Activated CD4-positive, alpha-beta T cell treated with anti-CD3 and anti-CD28 coated beads for 24 hours (primary cell): ENCODE results near the gene TMEM63C.

ENCODE experiments used
- DNase-seq, 2 donors: peaks; one replicate each; pipeline ENCODE4 v3.0.0-alpha.2; 2020; ENCODE audit warnings: low read depth in 2 of 2

TMEM63C gene

GRCh38 chr14:77181603-77182437 is at the start of gene TMEM63C:
TSS of gene TMEM63C (plus strand) at chr14:77181798. CDS start at chr14:77218814, 37,016 bp downstream.
- peak; percentile 35 to 49 for DNase-seq

DNA sequence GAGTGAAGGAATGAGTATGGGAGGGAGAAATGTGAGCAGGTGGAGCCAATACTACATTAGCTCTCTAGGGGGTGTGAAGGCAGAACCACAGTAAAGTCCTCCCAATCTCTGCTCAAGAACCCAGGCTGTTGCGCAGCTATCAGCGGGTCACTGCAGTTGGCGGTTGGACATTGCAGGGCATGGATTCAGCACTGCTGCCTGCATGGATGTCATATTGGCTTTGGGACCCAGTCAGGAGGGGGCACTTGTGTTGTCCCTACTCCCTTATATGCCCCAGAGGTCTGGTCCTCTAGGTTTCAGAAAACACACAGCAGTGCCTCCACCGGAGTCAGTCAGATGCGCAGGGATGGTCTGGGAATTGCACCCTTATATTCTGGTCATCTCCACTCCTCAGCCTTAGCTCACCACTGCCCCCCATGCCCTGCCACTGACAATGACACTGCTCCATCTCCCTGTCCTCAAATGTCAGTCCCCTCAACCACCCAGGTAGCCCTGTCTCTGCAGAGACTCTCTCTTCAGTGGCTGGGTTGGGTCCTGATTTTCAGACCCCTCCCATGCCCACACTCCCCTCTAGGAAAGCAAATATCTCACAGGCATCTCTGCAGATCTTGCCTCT is 49.6 kb upstream of the TMEM63C start:
- DNase-seq, result no peak

DNA sequence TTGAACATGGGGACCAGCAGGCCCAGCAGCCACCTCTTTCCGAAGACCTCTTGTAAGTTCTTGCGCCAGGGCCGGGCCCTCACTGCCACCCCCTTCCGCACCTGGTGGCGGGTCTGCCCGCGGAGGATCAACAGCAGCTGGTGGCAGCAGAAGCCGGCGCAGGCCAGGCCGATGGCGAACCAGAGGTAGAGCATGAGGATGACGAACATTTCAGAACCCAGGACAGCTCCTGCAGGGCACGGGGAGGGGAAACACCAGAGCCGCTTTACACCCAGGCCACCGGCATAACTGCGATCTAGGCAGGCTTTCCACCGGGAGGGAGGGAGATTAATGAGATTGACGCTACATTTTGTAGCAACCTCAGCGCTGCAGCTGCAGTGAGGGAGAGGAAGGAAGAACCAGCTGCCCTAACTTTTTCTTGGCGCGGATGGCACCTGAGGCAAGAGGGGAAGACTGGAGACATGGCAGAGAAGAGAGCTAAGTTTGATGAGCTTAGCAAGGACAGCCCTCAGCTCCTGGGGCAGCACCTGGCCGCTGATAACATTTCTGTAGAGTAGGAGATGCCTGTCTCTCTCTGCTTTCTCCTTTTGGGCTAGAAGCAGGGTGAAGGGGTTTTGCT is 47.8 kb upstream of the TMEM63C start:
- peak; percentile 33 to 38 for DNase-seq

DNA sequence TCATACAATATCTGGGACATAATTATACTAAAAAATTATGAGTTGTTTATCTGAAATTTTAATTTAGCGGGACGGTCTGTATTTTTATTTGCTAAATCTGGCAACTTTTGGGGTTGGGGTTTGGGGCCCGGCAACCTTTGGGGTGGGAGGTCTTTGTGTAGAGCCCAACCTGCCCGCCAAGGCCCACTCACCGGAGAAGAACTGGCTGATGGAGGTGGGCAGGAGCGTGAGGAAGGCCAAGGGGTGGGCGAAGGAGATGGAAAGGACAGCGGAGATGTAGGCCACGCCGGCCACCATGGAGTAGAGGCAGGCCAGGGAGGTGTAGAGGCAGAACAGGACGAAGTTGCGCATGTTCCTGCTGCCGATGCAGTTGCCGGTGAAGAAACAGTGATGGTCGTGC is 42.6 kb upstream of the TMEM63C start:
- no peak for DNase-seq

GRCh38 chr14:77139540-77140358 is 41.8 kb upstream of the TMEM63C start:
- peak; percentile 41 to 48 for DNase-seq

DNA sequence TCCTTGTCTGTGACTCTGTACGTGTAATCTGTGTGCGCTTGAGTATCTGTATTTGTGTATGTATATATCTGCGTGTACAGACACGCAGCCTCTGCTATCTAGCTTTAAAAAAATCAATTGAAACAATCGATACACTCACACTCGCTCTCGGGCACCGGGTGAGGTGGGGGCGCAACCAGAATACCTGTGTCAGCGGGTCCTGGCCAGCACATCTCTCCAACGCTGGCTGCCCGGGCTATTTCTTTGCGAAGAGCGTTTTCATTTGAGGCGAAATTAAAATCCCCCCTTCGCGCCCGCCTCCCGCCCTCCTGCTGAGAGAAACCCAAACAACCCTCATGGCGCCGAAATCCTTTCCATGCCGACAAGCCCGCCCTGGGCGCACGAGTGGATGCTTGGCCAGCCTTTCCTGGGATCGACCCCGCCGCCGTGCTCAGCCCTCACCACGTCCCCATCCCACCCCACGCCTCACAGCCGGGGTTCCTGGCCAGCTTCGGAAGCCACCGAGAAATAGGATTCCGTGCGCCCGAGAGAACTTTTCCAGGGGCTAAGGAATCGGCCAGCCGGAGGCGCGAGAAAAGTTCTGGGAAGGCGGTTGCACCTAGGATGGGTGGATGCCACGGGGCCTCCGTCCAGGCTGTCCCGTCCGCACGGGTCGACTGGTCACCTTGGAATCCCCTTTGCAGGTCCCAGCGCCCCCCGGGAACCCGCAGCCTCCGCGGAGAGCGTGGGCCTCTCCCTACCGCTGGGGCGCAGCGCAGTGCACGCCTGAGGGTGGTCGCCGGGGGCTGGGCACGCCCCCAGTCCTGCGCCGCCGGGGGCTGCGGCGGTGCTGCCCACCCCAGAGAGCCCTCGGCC is 41.0 kb upstream of the TMEM63C start:
- no peak for DNase-seq

DNA sequence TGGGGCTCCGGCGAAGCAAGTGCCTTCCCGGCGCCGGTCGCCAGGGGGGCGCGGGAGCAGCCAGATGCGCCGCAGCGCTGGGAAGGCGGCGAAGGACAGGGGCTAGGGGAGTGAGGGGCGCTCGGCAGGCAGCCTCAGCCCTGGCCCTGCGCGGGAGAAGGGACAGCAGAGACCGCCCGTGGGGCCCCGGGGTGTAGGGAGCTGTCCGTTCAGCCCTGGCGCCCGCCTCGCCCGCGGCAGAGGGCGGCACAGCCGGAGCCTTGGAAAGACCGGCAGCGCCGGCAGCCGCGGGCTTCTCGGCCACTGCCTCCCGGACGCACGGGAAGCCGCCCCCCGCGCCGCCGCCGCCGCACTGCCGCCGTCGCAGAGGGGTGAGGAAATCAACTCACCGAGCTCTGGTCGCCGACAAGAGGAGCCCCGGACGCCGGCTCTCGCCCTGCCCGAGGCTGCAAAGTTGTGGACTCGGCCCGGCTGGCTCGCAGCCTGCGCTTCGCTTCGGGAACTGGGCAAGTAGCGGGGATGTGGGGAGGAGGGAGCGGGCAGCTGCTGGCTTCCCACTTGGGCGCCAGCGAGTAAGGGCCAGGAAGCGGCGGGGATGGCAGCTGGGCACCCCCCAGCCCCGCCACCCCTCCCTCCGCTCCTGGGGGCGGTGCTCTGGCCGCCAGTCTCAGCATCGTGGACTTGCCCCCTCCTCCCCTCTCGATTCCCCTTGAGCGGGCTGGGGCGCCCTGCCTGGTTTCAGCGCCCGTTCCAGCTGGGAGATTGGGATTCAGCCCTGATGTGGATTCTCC is 40.2 kb upstream of the TMEM63C start, which contains the start of gene ZDHHC22:
ZDHHC22 (minus strand) TSS at position 578 of the 791 bp plus-strand sequence. CDS start 2,053 bp downstream, outside the sequence.
- no peak for DNase-seq

GRCh38 chr14:77142005-77142800 is 39.4 kb upstream of the TMEM63C start:
- no peak for DNase-seq

- no peak for DNase-seq
These were observed 38.5 kb upstream of the TMEM63C start for GRCh38 chr14:77143071-77143470.

DNA sequence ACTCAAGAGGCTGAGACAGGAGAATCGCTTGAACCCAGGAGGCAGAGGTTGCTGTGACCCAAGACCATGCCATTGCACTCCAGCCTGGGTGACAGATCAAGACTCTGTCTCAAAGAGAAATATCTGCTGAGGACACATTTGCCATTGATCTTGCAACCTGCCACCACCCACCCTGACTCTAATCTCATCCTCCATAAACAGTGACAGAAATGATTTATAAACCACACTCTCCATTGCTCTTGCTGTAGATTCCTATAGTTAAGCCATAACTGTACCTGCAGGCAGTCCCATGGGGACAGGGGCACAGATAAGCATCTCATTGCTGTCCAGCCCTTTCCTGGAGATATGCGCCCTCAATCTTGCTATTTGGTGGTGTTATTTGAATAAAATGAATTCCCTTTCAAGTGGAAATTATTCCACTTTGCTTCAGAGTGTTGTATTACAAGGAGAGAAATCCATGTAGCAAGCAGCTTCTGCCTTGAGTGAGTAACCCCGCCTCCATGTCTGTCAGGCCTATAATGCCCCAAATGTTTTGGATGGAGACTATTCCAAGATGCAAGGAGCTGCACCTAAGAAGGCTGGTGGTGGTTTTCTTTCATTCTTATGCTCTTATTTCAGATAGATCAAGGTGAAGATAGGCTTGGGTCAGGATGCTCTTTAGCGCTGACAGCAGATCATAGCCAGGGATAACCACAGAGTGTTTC is 37.0 kb upstream of the TMEM63C start:
- no peak for DNase-seq

GRCh38 chr14:77145975-77146740 is 35.4 kb upstream of the TMEM63C start:
- no peak for DNase-seq

GRCh38 chr14:77148510-77149231 is 32.9 kb upstream of the TMEM63C start:
- no peak for DNase-seq

- no peak for DNase-seq
These were observed 30.4 kb upstream of the TMEM63C start for GRCh38 chr14:77151245-77151644.

DNA sequence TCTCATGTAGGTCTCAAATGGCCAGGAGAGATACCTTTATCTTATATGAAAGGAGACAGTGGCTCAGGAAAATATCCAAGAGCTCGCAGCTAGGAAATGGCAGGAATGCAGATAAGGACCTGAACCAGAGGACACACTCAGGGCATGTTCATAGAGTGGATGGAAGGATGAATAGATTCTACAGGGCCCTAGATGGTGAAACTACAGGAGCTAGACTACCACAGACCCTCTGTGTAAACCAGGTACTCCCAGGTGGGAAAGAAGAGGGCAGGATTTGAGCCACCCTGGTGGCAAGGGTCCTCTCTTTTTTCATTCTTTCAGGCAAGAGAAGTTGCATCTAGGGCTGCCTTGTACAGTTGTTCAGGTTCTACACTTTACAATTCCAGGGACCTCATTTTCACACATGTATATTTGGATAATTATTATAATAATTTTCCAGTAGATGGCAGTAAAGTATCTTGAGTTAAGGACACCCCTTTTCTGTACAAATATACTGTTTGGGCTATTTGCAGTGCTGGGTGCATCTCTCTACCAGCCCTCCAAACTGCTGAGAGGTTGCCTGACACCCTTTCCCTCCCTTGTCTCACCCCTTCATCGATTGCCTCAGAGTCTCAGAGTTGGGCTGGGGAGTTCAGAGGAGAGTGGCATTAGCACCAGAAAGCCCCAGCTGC is 29.5 kb upstream of the TMEM63C start:
- DNase-seq, result no peak

- DNase-seq, result no peak
These were observed 27.8 kb upstream of the TMEM63C start for GRCh38 chr14:77153802-77154201.

GRCh38 chr14:77154421-77154820 is 27.2 kb upstream of the TMEM63C start:
- no peak for DNase-seq

GRCh38 chr14:77155083-77155482 is 26.5 kb upstream of the TMEM63C start:
- DNase-seq, result no peak
